ENCODE results near the gene INAFM2.

INAFM2 gene

DNA sequence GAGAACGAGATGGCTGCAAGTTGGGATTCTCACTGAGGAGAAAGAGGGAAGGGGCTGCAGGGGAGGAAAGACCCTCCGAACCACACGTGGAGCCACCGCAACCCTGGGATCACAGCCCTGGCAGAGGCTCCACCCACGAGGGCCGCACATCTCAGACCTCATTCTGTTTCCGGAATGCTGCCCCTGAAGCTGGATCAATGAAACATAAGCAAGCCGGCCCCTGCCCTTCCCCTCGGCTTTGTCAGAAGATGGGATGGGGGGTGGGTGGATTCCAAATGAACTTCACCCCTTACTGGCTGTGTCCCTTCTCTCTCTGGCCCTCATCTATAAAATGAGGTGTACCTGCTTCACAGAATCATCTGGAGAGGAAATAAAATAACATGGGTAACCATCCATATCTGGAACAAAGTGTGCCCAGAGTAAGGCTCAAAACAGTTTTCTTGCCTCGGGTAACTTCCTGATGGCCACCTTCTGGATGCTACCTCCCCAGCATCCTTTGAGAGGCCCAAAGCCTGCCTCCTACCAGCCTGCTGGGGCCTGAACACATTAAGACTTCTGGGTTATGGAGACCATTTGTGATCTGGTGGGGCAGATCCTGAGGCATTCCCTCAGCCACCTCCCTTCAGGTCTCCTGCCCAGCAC lies 21.9 kb downstream of the INAFM2 start:
- no peak for DNase-seq

DNA sequence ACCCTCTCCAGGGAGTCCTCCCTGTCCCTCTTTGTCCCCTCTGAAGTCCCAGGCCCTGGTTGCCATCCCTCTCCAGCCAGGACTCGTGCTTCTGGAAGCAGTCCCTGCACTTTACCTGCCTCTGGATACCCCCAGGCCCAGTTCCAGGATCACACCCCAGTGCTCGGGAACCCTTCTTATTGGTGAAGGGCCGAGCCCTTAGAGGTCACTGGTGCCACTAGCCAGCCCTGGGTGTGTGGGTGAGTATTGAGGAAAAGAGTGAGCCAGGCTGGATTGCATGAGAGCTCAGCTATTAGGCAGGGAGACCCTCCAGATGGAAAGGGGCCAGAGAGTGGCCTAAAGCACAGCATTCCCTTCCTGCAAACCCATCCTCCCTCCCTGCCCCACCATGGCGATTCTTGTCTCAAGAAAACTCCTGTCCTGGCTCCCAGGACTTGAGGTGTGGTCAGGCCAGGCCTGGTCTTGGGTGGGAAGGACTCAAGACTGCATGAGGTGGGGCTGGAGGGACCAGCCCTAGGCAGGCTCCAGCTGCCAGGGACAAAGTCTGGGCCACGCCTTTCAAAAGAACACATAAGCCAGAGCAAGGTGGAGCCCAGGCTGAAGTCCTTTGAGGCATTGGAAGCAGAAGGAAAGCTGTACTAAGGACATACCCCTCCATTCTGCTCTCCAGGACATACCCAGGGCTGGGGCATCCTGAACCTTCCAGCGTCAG lies 22.5 kb downstream of the INAFM2 start:
- no peak for DNase-seq

DNA sequence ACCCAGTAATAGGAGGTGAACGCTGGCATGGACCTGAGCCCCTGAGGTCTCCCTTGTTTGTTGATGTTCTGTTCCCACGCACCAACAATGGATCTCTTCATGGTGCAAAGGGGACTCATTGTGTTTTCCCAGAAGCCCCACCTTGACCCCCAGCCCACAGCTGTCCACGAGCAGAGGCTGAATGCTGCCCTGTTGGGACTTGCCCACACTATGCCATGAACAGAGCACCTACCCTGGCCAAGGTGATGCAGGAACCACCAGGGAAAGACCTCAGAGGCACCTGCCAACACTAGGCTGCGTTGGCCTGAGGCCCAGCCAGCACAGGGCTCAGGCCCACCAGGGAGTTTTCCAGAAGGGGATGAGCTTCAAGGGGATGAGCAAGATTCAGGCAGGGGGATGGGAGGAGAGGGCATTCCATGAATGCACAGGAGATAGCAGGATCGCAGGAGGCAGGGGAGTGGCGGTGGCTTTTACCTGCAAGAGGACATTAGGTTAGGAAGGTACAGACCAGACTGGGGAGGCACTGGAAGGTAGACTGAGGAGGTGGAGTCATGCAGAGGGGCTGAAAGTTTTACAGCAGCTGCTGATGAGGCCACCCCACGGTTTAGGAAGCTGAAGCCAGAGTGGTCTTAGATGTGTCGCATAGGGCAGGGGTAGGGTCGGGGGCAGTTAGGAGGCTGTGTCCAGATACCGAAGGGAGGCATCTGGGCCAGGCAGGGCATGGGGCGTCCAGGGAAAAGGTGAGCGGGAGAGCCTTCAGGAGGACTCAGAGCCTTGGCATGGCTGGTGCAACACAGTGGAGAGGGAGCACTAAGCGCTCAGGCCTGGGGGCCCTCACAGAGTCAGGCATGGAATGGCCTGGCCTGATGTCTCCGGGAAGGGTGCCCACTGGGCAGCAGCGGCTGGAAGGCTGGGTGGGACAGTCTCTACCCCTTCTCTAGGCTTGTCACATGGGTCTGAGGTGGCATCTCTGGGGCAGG lies 23.4 kb downstream of the INAFM2 start:
- DNase-seq = no peak

DNA sequence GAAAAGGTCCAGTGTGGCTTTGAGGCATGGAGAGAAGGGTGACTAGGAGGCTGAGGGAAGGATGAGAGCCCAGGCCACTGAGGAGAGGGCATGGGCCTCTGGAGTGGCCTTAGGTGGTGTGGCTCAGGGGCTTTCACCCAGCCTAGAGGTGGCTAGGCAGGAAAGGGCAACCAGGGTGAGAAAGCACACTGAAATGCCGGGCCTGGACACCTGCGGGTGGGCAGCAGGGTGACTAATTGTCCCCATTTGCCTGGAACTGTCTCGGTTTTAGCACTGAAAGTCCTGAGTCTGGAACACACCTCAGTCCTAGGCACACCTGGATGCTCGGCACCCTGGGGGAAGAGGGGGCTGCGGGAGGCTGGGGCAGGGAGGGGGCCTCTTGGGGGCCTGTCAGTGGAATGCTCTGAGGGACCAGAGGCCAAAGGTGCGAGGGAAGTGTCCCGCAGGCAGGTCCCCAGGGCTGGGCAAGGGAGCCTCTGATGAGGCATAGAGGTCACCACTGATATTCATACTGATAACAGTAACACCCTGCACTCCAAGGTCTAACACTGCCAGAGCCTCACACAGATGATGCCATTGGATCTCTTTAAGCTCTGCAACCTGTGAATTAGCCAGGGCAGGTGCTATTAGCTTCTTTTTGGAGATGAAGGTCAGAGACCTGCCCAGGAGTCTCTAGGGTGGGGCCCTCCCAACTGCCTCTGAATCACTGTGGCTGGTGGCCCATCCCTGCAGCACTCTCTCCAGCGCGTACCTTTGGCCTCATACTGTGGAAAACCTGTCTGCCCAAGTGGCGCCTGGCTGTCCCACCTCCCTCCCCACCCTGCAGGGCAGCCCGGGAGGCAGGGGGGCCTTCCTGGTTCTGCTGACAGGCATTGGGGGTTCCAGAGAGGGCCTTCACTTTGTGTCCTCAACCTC lies 24.3 kb downstream of the INAFM2 start:
- no peak for DNase-seq

DNA sequence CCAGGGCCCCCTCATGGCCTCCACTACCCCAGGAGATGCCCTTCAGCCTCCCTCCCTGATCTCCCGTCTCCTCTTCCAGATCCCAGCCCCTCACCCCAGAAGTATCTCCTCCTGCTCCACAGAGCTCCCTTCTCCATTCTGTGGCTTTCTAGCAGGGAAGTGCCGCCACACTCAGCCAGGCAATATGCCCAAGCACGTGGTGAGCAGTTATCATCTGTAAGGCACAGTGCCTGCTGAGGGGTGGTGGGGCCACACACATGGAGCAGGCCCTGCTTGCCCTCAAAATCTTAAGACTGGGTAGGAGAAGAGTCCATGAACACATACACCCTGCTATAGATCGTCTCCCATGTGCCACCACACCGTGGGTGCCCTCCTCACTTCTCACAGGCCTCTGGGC lies 25.0 kb downstream of the INAFM2 start:
- no peak for DNase-seq

- no peak for DNase-seq
These were observed 25.7 kb downstream of the INAFM2 start for GRCh38 chr15:40349163-40349562.

DNA sequence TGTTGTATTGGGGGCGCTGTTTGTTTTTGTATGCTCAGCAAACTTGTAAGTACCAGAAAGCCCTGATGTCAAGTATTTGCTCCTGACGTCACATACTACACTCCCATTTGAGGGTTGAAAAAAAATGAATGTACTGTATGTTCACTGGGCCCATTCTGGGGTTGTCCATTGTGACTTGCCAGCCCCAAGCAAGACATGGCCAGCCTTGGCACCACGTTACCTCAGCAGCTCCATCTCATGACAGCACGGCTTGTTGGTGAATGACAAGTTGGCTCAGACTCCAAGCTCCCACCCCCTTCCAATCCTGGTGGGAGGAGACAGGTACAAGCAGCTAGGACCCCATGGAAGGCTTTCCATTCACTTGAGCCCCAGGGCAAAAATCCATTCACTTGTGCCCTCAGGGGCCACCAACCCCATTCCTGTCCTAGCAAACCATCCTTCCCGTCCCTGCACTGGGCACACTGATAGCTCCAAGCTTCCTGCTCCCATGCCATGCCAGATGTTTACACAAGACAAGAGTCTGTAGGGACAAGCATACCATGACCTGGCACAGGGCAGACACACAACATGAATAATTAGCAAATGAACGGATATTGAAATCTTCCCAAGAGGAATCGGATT lies 28.9 kb downstream of the INAFM2 start:
- DNase-seq = no peak

DNA sequence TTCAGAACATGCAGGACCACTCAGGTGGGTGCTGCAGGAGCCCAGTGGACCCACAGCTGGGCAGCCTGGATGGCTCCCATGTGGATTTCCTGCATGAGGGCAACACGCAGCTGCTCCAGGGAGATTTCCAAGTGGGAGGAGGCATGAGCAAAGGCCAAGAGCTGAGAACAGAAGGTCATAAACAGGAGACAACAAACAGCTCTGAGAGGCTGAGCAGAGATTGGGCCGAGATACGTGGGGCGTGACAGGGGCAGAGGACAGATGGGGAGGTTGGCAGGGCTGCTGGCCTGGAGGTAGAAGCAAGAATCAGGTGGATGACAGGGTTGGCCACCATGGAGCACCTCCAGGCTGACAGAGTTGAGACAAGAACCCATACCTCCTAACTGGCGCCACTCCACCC lies 30.2 kb downstream of the INAFM2 start:
- DNase-seq = no peak

DNA sequence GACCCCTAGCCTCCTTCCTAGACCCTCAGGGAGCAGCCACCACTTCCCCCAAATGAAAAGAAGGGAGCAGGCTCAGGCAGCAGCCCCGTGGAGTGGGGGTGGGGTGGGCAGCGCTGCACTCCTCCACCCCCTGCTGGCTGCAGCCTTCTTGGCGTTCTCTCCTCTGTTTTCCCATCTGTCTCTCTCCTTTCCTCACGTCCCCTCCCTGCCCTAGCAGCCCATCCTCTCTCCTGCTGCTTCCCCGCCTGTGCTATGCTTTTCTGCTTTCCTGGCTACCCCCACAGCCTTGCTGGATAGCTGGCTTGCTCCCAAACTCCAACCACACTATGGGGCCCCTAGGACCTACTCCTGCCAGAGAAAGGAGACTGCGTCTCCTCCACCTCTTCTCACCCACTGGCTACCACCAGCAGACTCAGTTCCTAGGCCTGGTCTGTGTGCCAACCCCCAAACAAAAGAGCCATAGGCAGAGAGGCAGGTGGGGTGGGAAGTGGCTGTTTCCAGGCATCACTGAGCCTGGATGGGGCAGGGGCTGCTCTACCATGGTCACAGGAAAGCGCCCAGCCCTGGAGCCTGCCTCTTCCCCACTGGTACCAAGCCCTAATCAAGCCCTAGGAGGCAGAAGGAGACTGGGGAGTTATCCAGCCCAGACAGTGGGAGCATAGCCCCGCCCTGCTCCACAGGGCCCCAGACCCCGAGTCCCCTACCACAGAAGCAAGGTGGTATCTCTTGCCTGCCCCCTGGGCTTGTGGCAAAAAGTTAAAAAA lies 31.1 kb downstream of the INAFM2 start:
- DNase-seq = no peak

GRCh38 chr15:40355976-40356585 lies 32.6 kb downstream of the INAFM2 start:
- DNase-seq = no peak

DNA sequence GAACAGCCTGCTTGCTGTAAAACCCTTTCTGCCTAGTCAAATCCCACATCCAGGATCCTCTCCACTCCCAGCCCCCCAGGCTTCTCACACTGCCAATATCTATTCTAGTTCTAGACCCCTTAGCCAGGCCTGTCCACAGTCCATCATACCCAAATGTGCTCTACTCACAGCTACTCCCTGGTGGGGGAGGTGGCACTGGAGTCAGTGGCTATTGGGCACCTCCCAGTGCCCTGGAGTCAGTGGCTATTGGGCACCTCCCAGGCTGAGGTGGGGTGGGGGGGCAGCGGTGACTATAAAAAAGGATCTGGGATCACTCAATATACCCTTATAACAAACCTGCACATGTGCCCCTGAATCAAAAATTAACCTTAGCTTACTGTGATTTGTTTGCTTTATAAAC lies 33.8 kb downstream of the INAFM2 start:
- no peak for DNase-seq

DNA sequence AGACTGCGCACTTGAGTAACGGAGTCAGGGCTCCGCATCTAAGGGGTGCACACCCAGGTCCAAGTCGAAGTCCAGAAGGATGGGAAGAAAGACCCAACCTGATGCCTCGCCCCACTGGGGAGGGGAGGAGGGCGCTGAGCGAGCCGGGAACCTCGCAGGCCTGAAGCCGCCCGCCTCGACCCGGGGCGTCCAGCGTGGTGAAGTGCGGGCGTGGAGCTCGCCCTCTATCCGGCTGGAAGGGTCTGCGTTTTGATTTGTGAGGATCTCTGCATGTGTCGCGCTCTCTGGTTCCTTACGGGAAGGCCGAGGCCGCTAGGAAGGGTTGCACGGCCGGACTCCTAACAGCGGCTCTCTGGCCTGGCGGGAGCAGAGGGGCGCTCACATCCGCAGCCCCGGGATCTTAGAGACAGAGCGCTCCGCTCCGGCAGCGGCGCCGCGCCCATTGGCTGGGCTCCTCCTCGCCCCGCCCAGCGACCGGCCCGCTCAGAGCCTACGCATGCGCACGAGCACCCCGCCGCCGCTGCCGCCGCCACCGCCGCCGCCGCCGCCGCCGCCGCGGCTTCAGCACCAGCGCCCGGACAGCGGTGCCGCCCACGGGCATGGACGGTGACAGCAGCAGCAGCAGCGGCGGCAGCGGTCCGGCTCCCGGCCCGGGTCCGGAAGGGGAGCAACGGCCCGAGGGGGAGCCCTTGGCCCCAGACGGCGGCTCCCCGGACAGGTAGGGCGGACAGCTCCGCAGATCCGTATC lies 34.4 kb downstream of the INAFM2 start, which contains the start of gene DISP2:
Gene DISP2 (plus strand): TSS at position 497 of the 748 bp plus-strand sequence. CDS start 103 bp downstream, at position 600.
- peak; percentile 96 for DNase-seq

DNA sequence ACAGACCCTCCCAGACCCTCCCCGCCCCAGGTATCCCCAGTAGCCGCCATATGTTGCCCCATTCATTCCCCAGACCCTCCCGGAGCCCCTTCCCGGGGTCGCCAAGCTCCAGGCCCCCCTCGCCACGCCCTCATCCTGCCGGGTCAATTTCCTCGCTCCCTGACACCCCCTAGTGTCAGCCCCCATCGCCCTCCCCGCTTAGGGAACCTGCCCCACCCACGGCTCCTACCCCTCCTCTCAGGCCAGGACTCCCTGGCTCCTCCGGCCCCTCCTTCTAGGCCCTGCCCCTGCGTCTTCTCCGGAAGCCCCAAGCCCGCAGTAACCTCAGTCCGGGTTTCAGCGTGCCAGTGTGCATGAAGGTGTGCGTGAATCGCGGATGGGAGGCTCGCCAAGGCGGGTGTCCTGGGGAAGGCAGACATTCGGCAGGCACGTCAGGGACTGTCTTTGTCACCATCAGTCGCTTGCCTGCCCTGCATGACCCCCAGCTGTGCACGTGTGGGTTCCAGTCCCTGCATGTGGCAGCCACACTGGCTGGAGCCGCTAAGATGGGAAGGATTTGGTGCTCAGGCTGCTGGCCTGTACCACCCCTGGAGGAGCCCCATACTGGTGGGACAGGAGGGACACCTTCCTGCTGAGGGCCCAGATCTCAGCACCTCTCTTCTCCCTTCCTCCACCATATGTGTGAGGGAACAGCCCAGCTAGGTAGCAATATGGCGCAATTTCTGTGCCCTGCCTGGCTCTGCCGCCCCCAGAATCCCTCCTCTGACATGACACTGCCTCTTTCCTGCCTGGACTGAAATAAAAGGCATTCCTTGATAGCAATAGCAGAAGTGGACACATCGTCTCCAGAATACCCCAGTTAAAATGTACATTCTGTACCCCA lies 35.2 kb downstream of the INAFM2 start:
- peak; percentile 76 for DNase-seq

GRCh38 chr15:40360015-40360414 lies 36.5 kb downstream of the INAFM2 start:
- DNase-seq = no peak

DNA sequence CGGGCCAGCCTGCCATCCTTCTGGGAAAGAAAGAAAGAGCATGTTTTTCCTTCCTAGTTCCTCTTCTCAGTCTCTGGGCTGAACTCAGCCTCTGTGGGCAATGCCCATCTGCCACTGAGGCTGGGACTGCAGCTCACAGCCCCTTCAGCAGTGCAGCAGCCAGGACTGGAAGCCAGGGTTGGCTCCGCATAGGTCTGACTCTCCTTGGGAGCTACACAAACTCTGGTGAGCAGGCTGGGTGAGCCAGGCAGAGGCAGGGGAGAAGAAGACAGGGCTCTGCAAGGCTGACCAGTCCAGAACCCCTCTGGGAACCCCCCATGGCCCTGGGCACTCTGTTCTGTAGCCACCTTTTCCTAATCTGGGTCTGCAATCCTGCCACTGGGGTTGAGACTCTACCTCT lies 38.1 kb downstream of the INAFM2 start:
- DNase-seq = no peak

- DNase-seq = no peak
These were observed 40.1 kb downstream of the INAFM2 start for GRCh38 chr15:40363611-40364010.

- DNase-seq = no peak
These were observed 40.8 kb downstream of the INAFM2 start for GRCh38 chr15:40364251-40364650.

GRCh38 chr15:40365016-40365415 lies 41.5 kb downstream of the INAFM2 start:
- no peak for DNase-seq

Measured in activated effector memory CD4-positive, alpha-beta T cell treated with anti-CD3 and anti-CD28 coated beads, Interleukin-2, amount 50 U/mL, for 16 hours (primary cell).